GM19463 (cell line): Measurements from ENCODE around the gene DEFB114.
"Not testable (repeated sequence)": the region's sequence is repeated elsewhere in the genome, so short reads cannot be mapped to it uniquely, and the experiment has no call there.

ENCODE experiments used
- ATAC-seq: cut with Tn5 transposase; IDR thresholded peaks from one replicate; pipeline ENCODE4 v1.9.1; 2021; ENCODE audit warnings: mild to moderate bottlenecking, moderate library complexity; ENCODE audit not compliant: unreplicated experiment

DEFB114 gene, protein sequence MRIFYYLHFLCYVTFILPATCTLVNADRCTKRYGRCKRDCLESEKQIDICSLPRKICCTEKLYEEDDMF

DNA sequence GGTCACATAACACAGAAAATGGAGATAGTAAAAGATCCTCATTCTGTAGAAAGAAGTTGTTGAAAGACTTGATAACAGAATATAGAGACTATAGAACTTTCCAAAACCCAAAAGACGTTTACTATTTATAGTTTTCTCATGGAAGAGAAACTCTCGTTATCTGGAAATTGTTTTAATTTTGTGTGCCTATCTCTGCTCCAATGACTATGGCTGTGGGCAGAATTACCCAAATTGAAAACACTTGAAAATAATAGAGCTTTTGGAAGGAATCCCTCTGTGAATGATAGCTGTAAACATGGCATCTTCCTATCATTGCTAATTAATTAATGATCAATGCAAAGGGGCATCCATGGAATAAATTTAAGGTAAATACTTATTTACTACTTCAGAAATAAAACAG lies at the start of gene DEFB114:
TSS of gene DEFB114 (minus strand) at position 101 of the 400 bp plus-strand sequence. CDS start at position 42, 59 bp downstream.
- ATAC-seq, result no peak

DNA sequence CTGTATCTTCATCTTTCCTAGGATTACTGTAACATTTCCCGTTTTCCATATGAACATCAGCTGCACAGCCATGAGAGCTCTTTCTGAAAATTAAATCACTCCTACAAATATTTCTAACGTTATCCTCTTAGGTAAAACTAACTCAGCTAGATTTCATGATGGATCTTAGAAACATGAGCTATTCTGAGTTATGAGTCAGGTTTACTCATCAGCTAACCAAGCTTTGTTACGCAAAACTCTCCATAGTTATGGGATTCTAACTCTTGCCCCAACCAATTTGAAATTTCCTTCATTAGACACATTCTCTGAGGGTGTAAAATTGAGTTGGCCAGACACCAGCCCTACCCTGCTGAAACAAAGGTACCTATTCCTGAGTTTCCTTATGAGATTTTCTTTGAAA lies 43.9 kb upstream of the DEFB114 start:
- ATAC-seq, result no peak

DNA sequence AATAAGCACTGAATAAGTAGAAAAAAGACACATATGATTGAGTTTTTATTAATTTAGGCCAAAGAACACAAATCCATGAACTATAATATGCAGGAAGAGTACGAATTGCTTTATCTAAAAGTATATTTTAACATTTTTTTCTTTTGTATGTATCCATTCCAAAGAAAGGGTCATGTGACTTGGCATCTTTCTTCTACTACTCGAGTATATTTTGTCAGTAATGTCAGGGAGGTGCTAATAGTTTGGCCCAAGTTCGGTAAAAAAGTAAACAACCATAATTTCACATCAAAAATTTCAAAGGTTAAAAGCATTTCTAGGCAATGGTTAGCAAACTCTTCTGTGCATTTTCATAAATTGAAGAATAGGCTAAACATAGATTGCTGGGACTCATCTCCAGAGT lies 39.2 kb upstream of the DEFB114 start:
- ATAC-seq, result no peak

DNA sequence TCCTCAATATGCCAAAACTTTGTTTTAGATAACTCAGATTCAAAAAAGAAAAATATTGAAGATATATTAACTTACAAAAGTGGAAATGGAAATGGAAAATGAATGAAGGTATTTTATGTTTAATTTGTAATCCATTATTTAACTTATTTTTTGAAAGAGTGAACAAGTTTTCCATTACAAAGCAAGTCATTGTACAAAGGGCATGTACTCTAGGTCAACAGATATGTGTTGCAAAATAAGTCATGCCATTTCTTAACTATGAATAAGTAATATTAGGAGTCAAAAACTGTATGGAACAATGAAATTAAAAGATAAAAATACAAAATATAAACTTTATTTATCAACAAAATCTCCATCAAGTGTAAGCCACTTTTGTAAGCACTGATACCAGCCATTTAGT lies 31.3 kb upstream of the DEFB114 start:
- no peak for ATAC-seq

DNA sequence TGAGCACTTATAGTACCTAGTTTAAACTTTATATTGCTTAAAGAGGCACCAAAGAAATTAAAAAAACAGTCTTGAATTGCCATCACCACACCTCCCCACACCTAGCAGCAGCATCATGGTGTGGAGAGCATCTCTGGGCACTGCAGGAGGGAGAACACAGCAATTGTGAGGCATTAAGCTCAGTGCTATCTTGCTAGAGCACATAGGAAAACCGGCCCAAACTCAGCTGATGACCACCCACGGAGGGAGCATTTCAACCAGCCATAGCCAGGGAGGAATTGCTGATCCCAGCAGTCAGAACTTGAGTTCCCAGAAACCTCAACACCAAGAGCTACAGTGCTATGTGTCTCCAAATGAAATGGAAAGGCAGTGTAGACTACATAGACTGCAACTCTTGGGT lies 24.9 kb upstream of the DEFB114 start:
- ATAC-seq, result no peak

DNA sequence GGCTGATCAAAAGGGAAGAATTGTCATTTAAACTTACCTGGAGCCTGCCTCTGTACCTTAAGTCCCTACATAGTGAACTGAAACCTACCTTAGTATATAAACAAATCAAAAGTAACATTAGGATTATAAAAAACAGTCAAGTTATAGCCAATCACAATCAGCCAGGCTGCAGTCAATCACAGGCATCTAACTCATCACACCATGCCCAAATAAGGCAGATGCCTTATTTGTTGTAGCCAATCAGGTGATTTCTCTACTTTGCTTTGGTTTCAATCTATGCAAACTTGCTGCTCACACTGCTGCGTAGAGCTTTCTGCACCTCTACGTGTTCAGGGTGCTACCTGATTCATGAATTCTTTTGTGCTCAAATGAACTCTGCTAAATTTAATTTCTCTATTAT lies 23.8 kb upstream of the DEFB114 start:
- no peak for ATAC-seq

DNA sequence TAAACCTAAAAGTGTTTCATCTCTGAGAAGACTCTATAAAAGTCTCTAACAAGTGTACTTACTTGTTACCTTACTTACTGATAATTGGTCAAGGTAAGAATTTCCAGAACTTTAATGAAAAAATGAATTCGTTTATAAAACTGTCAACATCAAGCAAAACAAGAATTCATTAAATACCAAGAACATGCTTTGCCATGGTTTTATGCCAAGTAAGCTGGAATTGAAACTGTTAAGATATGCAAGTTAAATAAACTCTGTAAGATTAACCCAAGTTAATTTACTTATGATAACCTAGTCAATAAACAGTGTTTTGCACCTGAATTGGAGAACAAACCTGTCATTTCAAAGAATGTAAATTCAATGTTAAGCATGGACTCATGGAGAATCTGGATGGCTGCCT lies 22.6 kb upstream of the DEFB114 start:
- no peak for ATAC-seq

DNA sequence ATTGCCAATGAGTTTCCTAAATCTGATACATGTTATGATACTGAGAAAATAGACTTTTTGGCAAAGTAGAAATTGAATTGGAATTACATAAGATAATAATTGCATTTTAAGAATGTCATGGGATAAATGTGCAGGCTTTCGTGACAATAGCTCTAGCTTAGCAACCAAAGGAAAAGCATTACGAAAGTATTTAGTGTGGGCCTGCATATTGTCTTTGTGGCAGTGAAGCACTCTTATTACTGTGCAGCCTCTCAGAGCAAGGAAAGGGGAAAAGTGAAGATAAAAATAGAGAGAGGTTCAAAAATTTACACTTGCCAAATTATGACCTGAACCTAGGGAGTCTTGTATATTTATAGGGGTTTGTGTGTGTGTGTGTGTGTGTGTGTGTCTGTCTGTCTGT lies 18.1 kb upstream of the DEFB114 start:
- no peak for ATAC-seq

DNA sequence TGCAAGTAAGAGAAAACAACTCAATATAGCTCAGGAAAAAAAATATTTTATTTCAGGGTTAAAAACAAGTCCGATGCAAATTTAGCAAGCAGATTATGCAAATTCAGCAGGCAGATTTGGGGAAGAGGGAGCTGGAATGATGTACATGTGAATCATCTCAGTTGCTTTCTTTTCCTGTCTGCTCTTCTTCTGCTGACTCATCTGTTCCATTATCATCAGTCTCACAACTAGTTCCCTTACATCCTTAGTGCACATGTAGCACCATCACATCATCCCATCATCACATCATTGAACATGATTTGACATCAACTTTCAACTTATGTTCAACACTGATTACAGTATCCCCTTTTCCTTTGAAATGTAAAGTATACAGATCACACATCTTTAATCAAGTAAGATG lies 16.9 kb upstream of the DEFB114 start:
- peak; percentile 51 for ATAC-seq

DNA sequence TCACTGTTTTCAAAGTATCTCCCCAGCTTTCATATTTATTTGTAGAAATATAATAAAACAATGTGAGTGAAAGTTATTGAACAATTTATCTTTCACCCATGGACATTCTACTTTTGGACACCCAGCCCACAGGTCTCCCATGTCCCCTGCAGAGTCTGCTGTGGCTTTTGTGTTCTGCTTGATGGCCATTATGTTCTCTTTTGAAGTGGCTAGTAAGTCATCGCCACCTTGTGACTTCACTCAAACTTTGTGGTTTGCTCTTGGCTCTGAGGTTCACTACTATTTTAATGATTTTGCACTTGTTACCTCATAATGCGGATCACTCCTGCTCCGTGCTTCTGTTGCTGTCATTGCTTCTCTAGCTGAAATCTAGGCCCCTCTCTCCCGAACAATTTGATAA lies 15.6 kb upstream of the DEFB114 start:
- peak; percentile 47 for ATAC-seq

DNA sequence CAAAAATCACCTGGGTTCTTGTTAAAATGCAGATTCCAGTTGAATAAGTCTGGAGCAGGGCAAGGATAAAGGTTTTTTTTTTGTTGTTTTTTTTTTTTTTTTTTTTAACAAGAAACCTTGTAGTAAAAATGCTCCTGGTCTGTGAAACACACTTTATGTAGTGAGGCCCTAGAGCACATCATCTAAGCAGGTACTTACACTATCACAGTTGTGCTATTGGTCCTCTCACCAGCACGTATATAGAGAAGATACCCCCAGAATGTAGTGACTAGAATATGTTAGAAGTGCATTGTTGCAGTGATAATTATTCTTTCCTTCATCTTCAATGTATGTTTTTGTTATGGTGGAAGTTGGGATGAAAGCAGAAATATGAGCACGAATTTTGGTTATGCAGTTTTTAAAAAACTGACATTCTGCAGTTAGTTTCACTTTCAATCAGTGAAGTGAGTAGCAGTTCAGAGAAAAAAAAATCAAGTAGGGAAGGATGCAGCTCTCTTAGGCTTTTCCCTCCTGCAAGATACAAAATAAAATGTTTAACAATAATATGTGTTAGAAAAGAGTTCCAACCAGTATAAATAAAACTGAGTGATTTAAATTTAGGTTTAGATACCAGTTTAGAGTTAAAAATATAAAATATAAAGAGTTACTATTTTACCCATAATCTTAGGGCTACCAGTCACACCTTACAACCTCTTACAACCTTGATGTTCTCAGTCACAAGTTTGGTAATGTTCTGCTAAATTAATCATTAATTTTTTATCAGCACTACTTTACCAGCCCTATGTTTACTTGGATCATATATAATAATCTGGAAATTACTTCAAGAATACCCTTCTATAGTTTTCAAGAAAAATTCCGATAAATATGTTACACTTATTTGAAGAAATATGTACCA lies 14.6 kb upstream of the DEFB114 start:
- peak; percentile 37 for ATAC-seq

DNA sequence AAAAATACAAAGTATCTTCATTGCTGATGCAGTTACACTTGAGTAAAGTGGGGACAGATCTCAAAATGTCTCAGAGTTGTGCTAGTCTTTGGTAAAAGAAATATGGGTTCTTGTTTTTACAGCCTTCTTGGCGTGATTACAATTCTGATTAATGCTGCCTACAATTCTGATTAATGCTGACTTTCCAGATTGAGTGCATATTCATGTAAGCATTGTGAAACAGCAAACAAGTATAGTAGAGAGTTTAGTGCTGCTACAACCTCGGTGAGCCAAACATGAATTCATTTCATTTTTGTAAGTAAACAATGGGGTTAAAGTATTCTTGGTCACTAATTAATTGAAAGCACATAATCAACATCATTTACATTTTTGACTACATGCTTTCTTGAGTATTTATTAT lies 5.6 kb upstream of the DEFB114 start, which contains the start of gene DEFB113:
TSS of gene DEFB113 (minus strand) at position 21 of the 400 bp plus-strand sequence. CDS start at position 21, 0 bp downstream.
- no peak for ATAC-seq

DNA sequence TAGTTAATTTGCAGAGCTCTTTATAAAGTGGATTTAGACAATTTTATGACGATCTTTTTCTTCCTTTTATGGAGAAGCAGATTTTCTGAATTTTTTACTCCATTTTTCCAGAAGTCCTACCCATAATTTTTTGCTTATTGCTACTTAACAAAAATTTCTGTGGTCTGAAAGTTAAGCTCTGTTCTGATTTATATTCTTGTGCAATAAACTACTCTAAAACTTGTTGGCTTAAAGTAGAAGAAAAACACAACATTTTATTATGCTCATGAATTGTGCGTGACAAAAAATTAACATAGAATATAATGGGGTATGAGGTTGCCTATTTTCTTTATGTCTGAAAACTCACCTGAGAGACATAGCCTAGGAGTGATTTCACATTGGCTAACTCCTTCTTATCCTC lies 2.9 kb upstream of the DEFB114 start:
- ATAC-seq, result no peak

DNA sequence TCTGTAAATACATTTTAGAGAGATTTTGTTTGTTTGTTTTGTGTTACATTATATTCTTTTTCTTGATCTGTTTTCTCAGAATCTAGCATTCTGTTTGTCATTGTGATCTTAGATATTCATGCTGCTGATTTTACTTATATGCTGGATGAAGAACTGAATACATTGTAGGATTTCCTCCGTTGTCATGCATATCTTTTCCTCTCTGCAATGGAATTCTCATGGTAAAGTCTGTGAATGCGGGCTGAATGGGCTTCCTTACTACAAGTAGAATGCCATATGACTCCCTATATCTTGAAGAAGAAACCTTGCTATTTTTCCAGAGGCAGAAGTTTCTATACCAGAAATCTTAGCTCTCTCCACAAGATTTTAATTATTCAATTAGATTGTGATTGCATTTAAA lies 2.4 kb upstream of the DEFB114 start:
- no peak for ATAC-seq

DNA sequence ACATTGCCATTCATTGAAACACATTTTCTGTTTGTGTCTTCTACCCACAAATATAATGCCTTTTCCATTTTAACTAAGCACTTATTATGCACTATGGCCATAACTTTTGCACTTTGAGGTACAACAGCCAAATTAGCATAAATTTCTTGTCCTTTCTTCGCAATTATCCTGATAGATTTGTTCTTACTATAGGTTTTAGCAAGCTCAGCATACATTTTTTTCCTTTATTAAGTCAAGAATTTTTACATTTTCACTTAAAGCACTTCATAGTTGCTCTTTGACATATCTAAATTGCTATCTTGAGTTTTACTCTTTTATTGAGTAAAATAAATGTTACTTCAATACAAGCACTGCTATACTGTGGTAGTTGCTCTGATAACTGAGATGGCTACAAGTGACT lies 5.8 kb downstream of the DEFB114 start:
- ATAC-seq, result no peak

DNA sequence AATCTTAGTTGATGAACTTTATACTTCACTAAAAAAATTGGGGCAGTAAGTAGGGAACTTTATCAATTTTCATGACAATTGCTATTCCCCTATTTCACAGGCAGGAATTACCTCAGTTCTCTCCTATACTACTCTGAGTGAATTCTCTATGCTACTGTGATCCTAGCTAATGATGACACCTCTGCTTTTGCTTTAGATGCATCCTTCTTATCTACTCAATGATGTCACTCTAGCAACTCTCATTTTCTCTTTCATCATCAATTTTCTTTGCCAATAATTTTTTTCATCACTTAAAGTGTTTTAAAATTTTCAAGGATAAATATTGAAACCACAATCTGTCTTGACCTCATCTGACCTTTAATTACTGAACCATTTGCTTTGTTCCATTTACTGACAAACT lies 8.1 kb downstream of the DEFB114 start:
- no peak for ATAC-seq

DNA sequence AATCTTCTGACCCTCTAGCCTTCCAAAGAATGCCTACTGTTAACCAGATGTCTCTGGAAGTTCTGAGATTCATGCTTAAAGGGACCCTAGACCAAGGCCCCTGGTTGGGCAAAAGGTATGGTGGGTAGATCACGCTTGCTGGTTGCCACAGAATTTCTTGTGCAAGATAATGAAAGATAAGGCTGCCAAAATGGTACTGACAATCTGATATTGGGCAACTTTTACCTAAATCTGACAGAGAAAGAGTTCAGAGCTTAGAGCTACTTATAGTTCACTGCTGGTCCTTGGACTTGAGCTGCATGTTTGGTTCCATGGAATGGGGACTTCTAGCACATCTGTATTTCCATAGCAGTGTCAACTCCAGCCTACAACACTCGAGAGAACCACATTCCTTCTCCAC lies 12.0 kb downstream of the DEFB114 start:
- no peak for ATAC-seq

DNA sequence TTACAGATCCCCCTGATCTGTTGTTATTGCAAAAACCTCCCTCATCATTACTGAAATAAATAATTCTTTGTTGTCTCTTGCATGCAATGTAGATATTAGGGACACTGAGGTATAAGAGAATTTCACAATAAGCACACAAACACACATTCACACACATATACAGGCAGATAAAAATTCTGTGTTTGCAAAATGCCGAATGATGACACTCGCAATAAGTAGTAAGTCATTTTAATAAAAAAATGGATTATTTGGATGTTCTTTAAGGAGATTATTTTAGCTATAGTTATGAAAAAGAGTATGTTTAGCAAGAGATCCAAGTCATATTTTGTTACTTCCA lies 13.6 kb downstream of the DEFB114 start:
- ATAC-seq, result no peak

DNA sequence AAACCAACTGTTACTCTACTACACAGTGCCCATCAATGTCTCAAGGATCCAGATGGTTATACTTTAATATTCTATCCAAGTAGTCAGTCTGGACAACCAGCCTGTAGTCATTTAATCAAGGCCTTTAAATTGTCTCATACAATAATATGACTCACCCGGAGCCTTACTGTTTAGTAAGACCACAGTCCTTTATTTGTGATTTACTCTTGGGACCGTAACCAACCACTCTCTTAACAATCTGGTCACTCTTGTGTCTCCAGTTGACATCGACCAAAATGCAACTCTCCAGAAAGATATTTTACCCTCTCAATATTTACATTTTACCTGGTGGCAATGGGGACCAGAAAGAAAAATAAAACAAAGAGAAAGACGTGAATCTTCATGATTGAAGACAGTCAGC lies 14.9 kb downstream of the DEFB114 start:
- no peak for ATAC-seq

DNA sequence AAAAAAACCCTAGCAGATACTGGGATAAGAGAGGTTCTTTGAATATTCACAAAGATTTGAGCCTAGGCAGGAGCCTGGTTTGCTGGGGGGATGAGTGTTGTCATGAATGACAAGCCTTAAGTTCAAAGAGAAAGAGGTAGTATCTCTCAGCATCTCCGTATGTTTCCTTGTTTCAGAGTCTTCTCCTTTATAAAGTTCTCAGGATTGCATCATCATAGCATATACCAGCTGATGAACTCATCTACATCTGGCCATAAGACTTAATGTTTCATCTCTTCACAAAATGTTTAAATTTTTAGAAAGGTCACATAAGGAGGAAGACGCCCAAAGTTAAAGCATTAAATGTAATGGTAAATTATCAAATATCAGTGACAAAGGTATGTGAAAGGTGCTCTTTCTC lies 17.1 kb downstream of the DEFB114 start:
- no peak for ATAC-seq

DNA sequence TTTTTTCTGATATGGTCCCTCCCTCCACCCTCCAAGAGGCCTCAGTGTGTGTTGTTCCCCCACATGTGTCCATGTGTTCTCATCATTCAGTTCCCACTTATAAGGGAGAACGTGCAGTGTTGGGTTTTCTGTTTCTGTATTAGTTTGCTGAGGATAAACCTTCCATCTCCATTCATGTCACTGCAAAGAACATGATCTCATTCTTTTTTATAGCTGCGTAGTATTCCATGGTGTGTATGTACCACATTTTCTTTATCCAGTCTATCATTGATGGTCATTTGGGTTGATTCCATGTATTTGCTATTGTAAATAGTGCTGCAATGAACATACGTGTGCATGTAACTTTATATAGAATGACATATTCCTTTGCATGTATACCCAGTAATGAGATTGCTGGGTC lies 19.9 kb downstream of the DEFB114 start:
- not testable (repeated sequence) for ATAC-seq

DNA sequence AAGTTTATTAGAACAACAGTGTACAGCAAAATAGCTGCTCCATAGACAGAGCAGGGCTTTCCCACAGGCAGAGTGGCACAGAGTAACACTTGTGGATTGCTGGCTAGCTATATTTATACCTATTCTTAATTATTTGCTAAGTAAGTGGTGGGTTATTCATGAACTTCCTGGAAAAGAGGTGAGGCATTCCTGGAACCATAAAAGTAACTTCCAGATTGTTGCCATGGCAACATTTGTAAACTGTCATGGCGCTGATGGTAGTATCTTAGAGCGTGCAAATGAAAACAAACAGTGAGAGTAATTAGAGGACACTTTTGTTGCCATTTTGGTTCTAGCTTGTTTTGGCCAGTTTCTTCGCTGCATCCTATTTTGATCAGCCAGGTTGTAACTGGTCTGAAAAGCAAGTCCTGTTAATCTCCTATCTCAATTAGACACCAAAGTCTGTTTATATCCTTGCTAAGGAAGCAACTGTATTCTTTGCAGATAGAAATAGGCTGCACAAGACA lies 23.9 kb downstream of the DEFB114 start:
- no peak for ATAC-seq

DNA sequence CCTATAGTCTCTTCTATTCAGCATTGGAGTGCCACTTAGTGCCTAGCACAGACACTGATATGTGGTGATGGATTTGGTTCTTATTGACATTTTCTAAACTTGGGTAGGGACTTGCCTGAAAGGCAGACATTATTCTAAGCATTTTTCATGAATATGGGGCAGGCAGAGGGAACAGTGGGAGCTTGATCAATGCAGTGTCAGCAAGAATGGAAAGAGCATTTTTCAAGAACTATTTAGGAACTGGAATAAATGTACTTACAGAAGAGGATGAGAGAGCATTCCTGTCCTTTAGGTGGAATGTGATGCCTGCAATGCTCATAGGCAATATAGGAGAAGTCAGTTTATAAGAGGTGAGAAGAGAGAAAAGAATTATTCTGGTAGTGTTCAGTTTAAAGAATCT lies 26.2 kb downstream of the DEFB114 start:
- no peak for ATAC-seq
